ENCODE results near the gene GYPC.

Gene GYPC

DNA sequence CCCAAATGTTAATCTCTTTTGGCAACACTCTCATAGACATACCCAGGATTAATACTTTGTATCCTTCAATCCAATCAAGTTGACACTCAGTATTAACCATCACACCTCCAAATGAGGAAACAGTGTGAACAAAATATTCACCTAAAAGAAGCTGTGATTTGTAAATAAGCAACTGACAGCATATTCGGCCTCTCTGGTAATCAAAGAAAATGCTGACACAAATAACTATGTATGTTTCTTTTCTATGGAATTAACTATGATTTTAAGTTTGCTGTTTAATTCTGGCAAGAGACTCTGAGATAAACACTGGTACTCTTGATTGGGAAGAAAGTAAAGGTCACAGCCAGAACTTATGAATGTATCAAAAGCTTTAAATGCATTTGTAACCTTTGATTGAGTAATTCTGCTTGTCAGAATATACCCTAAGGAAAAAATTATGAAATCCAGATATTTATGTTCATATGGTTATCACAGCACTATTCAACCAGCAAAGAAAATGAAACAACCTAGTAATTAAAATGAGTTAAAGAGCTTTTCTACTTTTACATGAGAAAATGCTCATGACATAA, 3.6 kb upstream of the GYPC start:
- no peak for DNase-seq

DNA sequence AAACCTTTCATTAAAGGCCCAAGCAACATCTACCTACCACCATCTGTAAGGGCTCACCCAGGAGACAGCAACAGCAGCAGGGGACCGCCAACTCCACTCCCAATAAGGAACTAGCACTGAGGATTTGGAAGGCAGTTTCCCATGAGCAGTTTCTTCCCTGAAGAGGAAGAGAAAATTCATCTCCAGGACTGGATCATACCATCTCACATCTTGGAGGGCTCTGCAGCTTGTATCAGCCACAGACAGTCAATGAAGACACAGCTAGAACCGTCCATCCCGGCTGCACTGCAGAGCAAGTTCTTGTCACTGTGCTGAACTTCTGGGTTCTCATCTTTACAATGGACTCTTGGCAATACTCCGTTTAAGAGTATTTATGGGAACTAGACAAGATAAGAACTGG, 2.8 kb upstream of the GYPC start:
- no peak for DNase-seq

DNA sequence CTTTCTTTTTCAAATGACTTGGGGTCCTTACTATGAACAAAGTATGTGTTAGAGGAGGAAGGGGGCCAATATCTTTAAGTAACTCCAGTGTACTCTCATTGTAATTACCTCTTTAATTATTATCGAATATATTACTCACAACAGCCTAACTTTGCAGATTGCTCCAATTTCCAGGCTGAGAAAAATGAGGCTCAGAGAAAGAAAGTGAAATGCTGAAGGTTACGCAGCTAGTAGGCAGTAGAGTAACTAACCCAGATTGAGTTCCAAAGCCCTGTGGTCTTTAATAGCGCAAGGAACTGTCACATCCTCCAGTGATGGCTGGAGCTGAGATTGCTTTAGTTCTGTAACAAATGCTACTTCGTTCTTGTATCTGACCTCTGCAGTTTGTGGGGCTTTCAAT, 2.2 kb upstream of the GYPC start:
- no peak for DNase-seq

DNA sequence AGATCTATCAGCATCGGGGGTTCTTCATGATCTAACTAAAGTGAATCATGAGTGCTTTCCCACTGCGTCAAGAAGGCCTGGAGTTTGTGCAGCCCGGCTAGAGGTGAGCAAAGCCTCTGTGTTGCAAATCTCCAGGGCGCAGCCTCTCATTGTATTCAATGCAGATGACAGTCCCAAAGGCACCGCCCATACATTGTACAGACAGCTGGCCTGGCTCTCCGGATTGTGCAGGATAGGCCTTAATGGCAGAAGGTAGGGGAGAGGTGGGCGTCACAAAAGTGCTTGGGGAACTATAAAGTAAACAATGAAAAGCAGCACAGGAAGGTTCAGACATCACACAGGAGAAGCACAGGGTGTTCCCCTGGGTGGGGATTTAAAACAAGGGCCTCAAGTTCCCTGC, 907 bp upstream of the GYPC start:
- no peak for DNase-seq

DNA sequence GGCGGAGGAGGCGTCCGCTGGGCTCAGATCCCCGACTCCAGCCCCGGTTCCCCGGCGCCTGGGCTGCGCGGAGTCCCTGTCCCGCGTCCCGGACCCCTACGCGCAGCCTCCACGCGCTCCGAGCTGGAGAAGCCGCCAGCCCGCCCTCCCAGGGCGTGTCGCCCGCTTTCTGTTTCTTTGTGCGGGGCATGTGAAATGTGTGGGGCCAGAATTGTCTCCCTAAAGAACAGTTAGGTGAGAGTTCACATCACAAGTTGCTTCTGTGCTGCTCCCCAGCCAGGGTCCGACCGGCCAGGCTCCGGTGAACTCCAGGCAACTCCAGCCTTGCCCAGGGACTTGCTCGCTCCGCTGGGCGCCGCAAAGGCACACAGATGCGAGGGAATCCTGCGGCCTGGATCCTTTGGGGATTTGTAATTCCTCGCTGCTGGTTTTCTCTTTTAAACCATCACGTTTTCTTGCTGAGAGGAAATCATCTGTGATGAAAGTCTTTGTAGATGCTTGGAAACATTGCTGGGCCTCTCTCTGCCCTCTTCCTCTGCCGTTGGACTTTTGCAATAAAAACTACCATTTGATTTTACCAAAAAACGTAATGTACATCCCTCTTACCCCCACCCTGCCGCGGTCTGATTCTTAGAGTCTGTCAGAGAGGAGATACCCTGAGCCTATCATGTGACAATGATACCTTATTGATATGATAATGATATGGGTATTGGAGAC, 631 bp downstream of the GYPC start:
- DNase-seq: no peak

DNA sequence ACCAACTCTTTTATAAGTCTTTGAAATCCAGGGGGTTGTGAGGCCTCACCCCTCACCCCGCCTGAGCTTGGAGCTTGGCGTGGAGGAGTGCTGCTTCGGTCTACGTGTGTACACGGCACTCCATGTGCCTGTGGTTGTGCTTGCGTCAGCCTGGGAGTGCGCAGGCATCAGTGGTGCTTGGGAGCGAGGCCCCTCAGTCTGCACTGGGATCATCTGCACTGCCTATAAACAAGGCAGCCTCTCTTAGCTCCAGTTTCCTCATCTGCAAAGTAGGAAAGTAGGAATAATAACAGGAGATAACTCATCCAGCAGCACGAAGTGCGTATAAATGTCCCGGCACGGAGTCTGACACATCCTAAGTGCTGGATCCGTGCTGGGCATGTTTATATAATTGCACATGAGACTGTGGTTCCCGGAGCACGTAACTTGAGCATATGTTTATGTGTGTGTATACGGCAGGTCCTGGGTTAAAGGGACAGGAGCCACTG, 1.2 kb downstream of the GYPC start:
- no peak for DNase-seq

DNA sequence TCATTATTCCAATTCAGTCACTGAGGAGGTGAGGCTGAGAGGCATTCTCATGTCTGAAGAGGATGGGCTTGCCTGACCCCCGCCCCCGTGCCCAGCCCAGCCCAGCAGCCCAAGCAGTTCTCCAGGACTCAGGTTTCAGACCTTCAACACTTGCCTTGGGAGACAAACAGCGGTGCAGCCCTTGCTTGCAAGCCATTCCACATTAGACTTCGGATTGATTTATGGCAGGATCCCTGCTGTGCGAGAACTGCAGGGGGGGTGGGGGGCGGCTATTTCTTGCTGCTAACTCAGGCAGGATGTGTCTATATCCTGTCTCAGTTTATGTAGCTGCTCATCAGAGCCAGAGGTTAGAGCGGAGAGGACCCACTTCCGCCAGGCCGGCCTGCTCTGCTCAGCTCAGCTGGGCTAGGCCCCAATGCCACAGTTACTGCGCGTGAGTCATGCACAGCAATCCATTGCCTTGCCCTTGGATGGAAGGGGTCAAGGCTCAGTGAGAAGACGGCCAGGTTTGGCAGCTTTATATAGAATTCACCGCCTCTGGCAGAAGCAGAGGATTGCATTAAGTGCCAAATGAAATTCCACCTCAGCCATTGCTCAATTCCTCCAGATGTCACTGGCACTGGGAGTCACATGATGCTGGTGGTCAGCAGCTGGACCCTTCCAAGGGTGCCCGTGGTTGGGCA, 1.8 kb downstream of the GYPC start:
- DNase-seq: peak; percentile 74

DNA sequence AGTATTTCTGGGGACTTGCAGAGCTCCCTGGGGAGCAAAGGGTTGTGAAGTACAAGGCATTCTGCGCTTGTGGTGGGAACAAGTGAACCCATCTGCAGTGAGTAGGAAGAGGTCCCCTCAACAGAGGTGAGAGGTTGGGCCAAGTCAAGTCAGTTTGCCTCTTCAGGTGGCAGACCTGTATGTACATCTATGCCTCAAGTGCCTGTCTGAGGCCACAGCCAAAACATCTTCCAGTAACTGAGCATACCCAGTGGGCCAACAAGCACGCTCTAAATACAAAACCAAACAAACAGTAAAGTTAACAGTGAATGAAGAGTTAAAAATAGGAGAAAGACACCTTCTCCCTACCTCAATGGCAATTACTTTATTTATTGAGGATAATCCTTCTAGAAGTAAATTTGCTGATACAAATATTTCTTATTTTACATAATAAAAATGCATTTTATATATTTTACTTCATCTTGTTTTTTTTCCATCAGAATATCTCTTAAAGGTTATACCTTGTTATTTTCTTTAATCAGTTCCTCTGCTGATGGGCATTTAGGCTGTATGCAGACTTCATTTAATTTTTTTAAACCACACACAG, 2.5 kb downstream of the GYPC start:
- DNase-seq: no peak

DNA sequence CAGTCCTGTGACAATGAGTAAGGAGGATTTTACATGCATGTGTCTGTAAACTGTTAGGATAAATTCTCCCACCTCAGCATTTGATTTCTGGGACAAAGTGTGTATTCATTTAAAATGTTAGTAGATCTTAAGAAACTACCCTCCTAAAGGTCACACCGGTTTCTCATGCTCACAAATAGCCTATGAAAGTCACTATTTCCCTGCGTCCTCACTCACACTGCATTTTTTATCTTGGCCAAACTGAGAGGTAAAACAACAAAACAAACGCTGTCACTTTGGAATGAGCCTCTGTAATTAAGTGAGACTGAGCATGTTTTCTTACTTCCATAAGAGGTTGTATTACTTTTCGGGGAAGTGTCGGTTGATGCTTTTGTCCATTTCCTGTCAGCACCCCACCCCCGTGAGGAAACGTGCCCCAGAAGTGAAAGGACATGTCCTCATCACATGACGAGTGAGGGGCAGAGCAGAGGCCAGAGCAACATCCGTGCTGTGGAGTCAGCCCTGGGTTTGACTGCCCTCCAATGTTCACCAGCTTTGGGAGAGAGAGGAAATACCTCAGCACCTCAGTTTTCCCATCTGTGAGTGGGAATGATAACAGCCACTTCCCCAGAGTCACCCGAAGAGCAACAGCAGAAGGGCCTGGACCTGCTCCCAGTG, 3.1 kb downstream of the GYPC start:
- DNase-seq: no peak

DNA sequence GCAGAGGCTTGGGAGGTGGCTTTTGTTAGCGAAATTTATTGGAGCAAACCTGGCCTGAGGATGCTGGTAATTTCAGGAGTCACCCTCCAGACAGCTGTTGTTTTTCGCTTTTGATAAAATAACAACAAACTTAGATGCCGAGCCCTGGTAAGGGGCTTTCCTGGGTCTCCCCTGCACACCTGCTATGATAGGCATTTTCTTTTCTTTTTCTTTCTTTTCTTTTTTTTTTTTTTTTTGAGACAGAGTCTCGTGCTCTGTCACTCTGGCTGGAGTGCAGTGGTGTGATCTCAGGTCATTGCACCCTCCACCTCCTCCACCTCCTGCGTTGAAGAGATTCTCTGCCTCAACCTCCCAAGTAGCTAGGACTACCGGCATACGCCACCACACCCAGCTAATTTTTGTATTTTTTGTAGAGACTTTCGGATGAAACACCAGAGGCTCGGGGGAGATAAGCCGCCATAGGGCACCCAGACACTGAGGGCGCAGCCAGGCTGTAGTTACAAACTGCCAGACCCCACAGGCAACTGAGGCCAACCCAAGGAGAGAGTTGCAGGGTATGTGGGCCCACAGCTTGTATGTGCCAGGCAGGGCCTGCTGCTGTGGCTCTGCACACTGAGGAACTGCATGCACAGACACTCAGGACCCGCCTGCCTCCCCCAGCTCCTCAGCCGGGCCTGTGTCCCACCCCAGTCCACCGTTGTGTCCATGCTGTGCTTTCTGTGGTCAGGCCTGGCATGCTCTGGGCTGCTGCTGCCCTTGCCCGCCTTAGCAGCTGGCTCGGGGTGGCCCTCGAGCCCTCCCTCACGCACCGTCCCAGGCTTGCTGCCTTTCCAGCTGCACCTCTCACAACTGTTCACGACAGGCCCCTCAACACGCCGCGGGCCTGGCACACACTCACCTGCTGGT, 3.9 kb downstream of the GYPC start:
- DNase-seq: no peak

DNA sequence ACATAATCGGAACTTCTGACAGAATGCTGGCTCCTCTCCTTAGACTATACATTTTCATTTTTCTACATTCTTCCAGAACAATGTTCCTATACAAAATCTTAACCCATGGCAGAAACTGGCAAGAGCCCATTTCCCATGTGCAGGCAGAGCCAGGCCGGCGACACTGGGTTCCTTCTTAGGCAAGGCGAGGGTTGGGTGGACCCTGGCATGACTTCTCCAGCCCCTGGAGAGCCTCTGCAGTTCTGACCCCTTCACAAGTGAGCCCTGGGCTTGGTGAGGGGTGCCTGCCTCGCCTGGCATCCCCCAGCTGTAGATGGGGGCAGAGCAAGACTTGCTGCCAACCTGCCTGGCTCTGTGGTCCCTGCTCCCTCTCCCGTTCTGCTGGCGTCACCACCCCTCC, 5.0 kb downstream of the GYPC start:
- no peak for DNase-seq

DNA sequence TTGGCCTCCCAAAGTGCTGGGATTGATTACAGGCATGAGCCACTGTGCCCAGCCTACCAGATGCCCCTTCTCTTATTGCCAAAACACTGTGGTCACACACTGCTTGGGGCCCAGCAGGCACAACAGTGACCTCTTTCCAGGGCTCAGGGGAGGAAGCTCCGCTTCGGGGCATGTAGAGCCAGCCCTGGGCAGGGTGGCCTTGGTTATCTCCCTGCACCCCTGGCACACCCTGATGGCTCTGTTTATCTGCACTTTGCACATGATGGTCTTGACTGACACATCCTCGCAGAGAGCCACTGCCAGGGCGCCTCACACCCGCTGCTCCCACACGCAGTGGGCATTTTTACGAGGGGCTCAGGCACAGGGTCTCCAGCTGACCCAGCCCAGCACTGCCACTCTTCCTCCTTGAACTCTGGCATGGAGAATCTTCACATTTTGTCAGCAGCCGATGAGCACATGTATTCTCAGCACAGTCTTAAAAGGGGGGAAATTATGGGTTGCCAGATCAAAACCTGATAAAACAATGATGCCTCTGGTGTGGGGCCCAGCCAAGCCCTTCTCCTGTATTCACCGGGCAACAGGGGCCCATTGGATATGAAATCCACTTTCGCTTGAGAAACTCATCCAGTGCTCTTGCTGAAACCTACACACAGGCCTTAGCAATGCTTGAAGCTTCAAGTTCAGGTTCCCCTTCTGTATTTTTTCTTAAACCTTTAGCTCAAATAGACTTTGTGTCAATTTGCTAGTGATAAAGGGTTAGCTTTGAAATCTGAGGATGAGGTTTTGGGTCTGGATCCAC, 5.9 kb downstream of the GYPC start:
- no peak for DNase-seq

DNA sequence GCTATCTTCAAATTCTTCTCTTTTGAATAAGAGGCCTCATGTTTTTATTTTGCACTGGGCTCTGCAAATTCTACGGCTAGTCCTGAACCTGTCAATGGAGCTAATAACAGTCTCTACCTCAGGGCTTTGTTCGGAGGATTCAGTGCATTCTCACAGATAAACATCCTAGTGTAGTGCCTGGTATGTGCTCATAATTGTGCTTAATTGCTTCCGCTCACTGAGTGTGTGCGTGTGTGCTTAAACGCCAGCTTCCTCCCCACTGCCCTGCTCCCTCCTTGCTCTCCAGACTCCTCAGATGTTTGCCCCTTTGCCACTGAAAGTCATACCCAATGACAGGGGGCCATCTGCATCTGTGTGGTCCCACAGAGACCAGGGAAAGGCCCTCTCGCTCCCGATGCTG, 6.7 kb downstream of the GYPC start:
- no peak for DNase-seq

DNA sequence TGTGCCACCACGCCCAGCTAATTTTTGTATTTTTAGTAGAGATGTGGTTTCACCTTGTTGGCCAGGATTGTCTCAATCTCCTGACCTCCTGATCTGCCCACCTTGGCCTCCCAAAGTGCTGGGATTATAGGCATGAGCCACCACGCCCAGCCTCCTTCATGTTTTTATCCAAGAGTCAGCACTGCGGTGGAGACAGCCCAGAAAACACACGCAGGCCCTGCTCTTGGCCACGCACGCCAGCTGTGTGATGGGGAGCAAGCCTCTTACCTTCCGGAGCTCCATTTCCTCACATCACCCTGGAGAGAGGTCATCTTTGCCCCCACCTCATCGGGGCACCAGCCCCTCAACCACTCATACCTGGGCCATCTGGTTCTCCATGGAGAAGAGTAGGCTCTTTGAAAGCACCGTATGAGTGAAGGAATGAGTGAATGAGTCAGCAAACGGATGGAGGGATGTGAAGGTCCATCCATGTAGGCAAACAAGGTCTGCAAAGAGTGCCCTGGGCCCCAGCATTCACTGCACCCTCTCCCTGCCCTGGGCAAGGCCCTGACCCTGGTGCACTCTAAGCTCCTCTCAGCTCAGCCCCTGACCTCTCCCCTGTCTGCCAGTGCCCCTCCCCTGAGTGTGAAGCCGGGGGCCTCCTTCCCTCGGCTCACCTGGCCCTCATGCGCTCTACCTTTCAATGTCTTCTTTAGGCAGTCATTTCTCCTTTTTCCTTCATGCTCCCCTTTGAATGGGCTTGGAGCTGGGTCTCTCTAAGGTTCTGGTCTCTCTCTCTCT, 7.4 kb downstream of the GYPC start:
- DNase-seq: no peak

DNA sequence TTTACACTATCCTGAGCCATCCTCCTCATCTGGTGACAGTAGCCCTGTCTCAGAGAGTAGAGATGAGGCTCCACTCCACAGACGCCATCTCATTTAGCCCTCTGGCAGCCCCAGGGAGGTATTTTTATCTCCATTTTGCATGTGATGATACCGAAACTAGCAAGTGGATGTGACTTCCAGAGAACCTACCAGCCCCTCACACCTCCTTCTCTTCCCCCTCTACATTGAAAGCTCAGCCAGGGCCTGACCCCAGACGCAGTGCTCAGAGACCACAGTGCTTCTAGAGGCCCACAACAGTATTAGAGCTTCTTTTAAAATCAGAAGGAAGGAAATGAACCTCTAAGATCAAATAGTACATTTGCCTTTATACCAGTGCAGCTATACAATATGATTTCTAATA, 8.3 kb downstream of the GYPC start:
- DNase-seq: no peak

DNA sequence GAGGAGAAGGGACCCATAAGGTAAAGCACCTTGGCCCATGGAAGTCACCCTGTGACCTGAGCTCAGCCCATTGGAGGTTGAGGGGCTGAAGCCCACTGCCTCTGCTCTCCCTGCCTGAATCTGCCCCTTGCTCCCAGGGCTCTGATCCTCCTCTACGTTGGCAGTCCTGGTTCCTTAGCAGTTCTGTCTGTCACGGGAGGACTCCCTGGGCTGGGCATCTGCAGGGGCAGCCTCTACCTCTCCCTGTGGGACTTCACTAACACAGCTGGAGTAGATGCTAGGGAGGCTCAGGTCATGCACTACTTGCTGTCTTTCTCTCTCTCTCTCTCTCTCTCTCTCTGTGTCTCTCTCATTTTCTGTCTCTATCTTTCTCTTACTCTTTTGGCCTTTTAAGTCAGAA, 8.7 kb downstream of the GYPC start:
- DNase-seq: no peak

DNA sequence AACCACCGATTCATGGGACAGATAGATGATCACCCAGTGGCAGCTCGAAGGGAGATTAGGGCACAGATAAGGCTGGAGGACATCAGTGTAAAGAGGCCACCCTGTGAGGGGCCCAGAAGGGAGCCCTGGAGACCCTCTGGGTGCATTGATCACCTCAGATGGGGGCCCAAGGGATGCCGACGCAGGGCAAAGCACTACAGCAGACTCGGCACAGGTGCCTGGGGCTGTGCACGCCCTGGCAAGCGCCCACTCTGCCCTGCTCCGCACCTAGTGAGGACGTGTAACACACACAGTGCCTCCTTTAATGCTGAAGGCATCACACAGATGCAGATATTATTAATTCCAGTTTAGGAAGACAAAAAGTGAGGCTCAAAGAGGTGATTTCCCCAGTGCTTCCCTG, 9.5 kb downstream of the GYPC start:
- DNase-seq: no peak

DNA sequence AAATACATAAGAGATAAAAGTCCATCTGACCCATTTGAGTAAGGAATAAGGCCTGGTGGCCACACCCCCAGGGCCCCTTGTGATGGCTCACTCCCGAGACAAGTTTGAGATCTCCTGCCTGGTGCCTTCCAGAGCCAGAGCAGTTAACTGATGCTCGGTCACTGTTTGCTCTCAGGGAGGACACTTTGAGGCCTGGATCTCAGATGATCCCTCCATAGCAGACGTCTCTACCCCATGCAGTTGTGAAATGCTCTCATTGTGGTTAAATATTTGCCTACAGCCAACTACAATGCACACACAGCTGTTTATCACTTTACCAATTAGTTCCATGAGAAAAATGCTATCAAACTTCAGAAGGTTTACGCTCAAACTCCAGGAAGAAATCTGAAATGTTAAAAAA, 12.3 kb downstream of the GYPC start:
- DNase-seq: no peak

DNA sequence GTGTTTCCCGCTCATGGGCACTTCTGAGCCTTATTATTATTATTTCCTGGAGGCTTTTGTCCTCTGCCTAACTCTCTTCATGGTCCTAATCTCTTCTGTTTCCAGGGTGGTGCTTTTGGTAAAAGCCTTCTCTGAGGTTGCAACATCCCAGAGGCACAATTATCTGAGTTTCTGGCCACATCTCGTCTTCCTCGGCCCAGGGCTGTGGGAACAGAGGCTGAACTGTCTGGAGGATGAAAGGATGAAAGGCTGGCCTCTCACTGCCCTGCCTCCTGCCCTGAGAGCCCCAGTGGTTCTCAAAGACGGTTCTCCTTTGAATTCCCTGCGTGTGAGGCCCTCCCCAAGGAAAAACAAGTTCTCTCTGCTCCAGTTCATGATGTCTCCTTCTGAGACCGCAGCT, 13.8 kb downstream of the GYPC start:
- DNase-seq: no peak

DNA sequence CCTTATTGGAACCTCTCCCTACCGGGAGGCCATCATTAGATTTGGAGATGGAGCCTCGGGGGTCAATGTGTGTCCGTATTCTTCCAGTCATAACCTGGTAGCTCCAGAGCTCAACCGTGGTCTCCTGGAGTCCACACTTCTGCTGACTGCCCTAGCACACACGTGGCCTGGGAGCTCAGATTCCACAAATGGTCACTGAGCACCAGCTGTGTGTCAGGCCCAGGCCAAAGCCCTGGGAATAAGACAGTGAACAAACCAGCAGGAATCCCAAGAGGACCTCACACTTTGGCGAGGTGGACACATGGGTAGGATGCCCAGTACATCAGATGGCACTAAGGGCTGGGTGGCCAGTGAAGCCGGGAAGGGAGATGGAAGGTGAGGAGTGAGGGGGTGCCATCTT, 15.5 kb downstream of the GYPC start:
- DNase-seq: no peak

Measured in 8988T (cell line).